HepG2 (cell line): ENCODE results near the gene CAMK2D. TPM values are rescaled to one million over a fixed set of nuclear protein-coding genes. Genes with fewer than 3 reads are reported as not detected.

Source experiments
- ATAC-seq: fragments of 200-7000 bp; cut with Tn5 transposase; 3 replicates; pipeline ENCODE4 v1.9.1; 2020; ENCODE audit warnings: mild to moderate bottlenecking, moderate library complexity
- BruUV-seq: library from RNA; stranded (reverse); fragments of 400-500 nt; replicated peaks from 2 replicates; lab custom pipeline; 2021; lab: Mats Ljungman, UMichigan
- CTCF ChIA-PET: fragments of 300-600 bp; formaldehyde crosslinking; extraction: SDS; loops from one replicate; lab custom pipeline; 2021; ENCODE audit warnings: low total read pairs, inconsistent platforms, low intra/inter-chr PET ratio; lab: Yijun Ruan, JAX
- POLR2A ChIA-PET: fragments of 350-600 bp; sonication (Branson Sonifier 250); formaldehyde crosslinking; loops from one replicate; lab custom pipeline; 2020; ENCODE audit warnings: antibody characterized with exemption, inconsistent platforms; lab: Yijun Ruan, JAX
- DNase-seq: peaks from one replicate; pipeline ENCODE4 v3.0.0-alpha.2; 2015; ENCODE audit warnings: low spot score
- FAIRE-seq: peaks from 3 replicates; lab custom pipeline; 2011; peaks lifted over from hg19 to GRCh38; lab: Jason Lieb, UNC
- H2AFZ ChIP-seq: one replicate; pipeline ENCODE4 v1.6.1; 2011; ENCODE audit warnings: low read length, inconsistent platforms
- H3K27ac ChIP-seq: fragments of 300-600 bp; 3 replicates; pipeline ENCODE4 v1.8.0; 2011; ENCODE audit warnings: mixed run types, mild to moderate bottlenecking, mixed read lengths, low read length, inconsistent platforms; ENCODE audit not compliant: insufficient read depth; ENCODE audit errors: extremely low read length
- H3K27me3 ChIP-seq, 2 experiments: fragments of 200-600 bp in 1 of 2; 2 replicates in 1 of 2; 3 replicates in 1 of 2; pipeline versions ENCODE4 v1.6.0 to v1.8.0; 2011; ENCODE audit warnings: low read length in 2 of 2, mild to moderate bottlenecking in 2 of 2, moderate library complexity in 2 of 2, inconsistent platforms in 1 of 2; ENCODE audit not compliant: insufficient read depth in 2 of 2, control insufficient read depth in 1 of 2
- H3K36me3 ChIP-seq, 2 experiments: fragments of 200-600 bp in 1 of 2; replicated peaks in 1 of 2; 2 replicates in 1 of 2; 3 replicates in 1 of 2; pipeline versions ENCODE4 v1.5.1 to v1.8.0; 2011; ENCODE audit warnings: low read length in 2 of 2, inconsistent platforms in 1 of 2; ENCODE audit not compliant: insufficient read depth in 2 of 2, control insufficient read depth in 1 of 2
- H3K4me1 ChIP-seq: 2 replicates; pipeline ENCODE4 v1.5.1; 2012; ENCODE audit warnings: low read length, inconsistent platforms; ENCODE audit not compliant: insufficient read depth
- H3K4me2 ChIP-seq: 2 replicates; pipeline ENCODE4 v1.6.0; 2011; ENCODE audit warnings: low read depth, low read length, inconsistent platforms
- H3K4me3 ChIP-seq, 3 experiments: fragments of 200-600 bp in 1 of 3; sonication (generic), shearing (Covaris generic) in 1 of 3; replicated peaks in 1 of 3; 2 replicates each; pipeline ENCODE4 v1.5.1; 2011 to 2016; ENCODE audit warnings: low read length in 3 of 3, inconsistent platforms in 2 of 3, low read depth in 2 of 3, mild to moderate bottlenecking in 2 of 3, control low read depth in 1 of 3, mixed read lengths in 1 of 3; ENCODE audit not compliant: insufficient read depth in 1 of 3
- H3K79me2 ChIP-seq: one replicate; pipeline ENCODE4 v1.6.1; 2011; ENCODE audit warnings: low read length, inconsistent platforms; ENCODE audit not compliant: insufficient read depth
- H3K9ac ChIP-seq: 2 replicates; pipeline ENCODE4 v1.6.0; 2011; ENCODE audit warnings: mild to moderate bottlenecking, low read depth, low read length, inconsistent platforms; ENCODE audit not compliant: insufficient read depth
- H3K9me3 ChIP-seq: 2 replicates; pipeline ENCODE4 v1.5.1; 2012; ENCODE audit warnings: mild to moderate bottlenecking, low read length
- H4K20me1 ChIP-seq: 2 replicates; pipeline ENCODE4 v1.6.0; 2011; ENCODE audit warnings: inconsistent platforms, mild to moderate bottlenecking, low read length, moderate library complexity; ENCODE audit not compliant: insufficient read depth
- AHR ChIP-seq: IDR thresholded peaks from 2 replicates; pipeline ENCODE4 v1.6.1; 2018; ENCODE audit warnings: missing genetic modification reagents, missing compliant biosample characterization
- CENPX ChIP-seq: sonication (generic); formaldehyde crosslinking; IDR thresholded peaks from 2 replicates; pipeline ENCODE4 v1.9.0; 2021; ENCODE audit warnings: mild to moderate bottlenecking, missing genetic modification reagents, moderate library complexity
- DMTF1 ChIP-seq: sonication (generic); formaldehyde crosslinking; IDR thresholded peaks from 2 replicates; pipeline ENCODE4 v1.4.0; 2020; ENCODE audit warnings: mild to moderate bottlenecking, missing genetic modification reagents
- MYPOP ChIP-seq: sonication (generic); formaldehyde crosslinking; IDR thresholded peaks from 2 replicates; pipeline ENCODE4 v1.8.1; 2023; ENCODE audit warnings: mild to moderate bottlenecking, moderate library complexity, missing genetic modification reagents
- NKX3-1 ChIP-seq: sonication (generic); formaldehyde crosslinking; IDR thresholded peaks from 2 replicates; pipeline ENCODE4 v1.5.0; 2020; ENCODE audit warnings: missing genetic modification reagents
- SNAPC4 ChIP-seq: sonication (generic); formaldehyde crosslinking; IDR thresholded peaks from 2 replicates; pipeline ENCODE4 v1.4.0; 2020; ENCODE audit warnings: mild to moderate bottlenecking, missing genetic modification reagents
- ZMYM2 ChIP-seq: sonication (generic); formaldehyde crosslinking; IDR thresholded peaks from 2 replicates; pipeline ENCODE4 v1.8.0; 2022; ENCODE audit warnings: mild to moderate bottlenecking, missing genetic modification reagents
- ZNF710 ChIP-seq: sonication (generic); formaldehyde crosslinking; IDR thresholded peaks from 2 replicates; pipeline ENCODE4 v1.5.0; 2020; ENCODE audit warnings: mild to moderate bottlenecking, missing genetic modification reagents, borderline replicate concordance
- ZXDC ChIP-seq: sonication (generic); formaldehyde crosslinking; IDR thresholded peaks from 2 replicates; pipeline ENCODE4 v1.5.0; 2020; ENCODE audit warnings: mild to moderate bottlenecking, missing genetic modification reagents
- in situ Hi-C: cut with HindIII; loops from 2 replicates; pipeline ENCODE4 v1.10.0; 2017; ENCODE audit warnings: low pct_unique_long_range_greater_than_20kb; ENCODE audit not compliant: extremely low pct_ligation_motif_present
- intact Hi-C: fragments of 100-400 bp; cut with micrococcal nuclease; formaldehyde crosslinking; loops from one replicate; pipeline ENCODE4 v1.10.0; 2022; ENCODE audit not compliant: unreplicated experiment
- polyA plus RNA-seq, 8 experiments: library from polyadenylated mRNA; depleted of rRNA in 3 of 8; stranded (reverse) in 7 of 8; unstranded in 1 of 8; fragments of >200 nt; fragmentation: Illumina TruSeq in 4 of 8; extraction: Trizol in 4 of 8; gene quantifications; 2 replicates each; pipeline versions ENCODE4 v1.2.1 to v1.2.3, GENCODE V29; 2011 to 2016; ENCODE audit warnings: low read depth in 4 of 8, missing spikeins in 1 of 8, mixed read lengths in 1 of 8; ENCODE audit not compliant: insufficient read depth in 1 of 8
- total RNA-seq, 5 experiments: library from RNA; depleted of rRNA; stranded (reverse); fragments of >200 nt; fragmentation: Illumina TruSeq; extraction: Trizol; gene quantifications; 2 replicates each; pipeline ENCODE4 v1.2.3, GENCODE V29; 2016; ENCODE audit warnings: low read depth in 1 of 5

Gene CAMK2D
- total and polyA plus RNA-seq, 2 of the 13 experiments (the other 11 are each of a cell fraction or from before 2014, with no cell fraction given) = 18.0 to 65.4 TPM

GRCh38 chr4:113476800-113477199 is 284.7 kb downstream of the CAMK2D start (continued):
- TF ChIP-seq SNAPC4 = no peak
- TF ChIP-seq AHR (CRISPR knock-in tag) = no peak

- Histone ChIP-seq H3K9me3 (peaks cover 13% of the 10 kb centered on the region), H3K27ac (no peak overlapping the region), H3K27me3 (no peaks in the 10 kb centered on the region), H3K4me2 (no peak overlapping the region), H3K79me2 (no peaks in the 10 kb centered on the region), H3K36me3 (no peaks in the 10 kb centered on the region; a peak in 1 of 5 replicates), H3K4me1 (peaks cover 6% of the 10 kb centered on the region), H3K9ac (no peak overlapping the region), H3K4me3 (no peak overlapping the region), H4K20me1 (no peaks in the 10 kb centered on the region), H2AFZ (no peak overlapping the region)
- BruUV-seq = no TSS peak
- POLR2A ChIA-PET = no interaction called here
- DNase-seq = no peak
- no peak for FAIRE-seq
- CTCF ChIA-PET = no interaction called here
- intact Hi-C loops (no loop called here), in situ Hi-C loops (no loop called here)
- ATAC-seq = no peak
- TF ChIP-seq MYPOP (no peak), NKX3-1 (no peak), ZNF710 (CRISPR knock-in tag) (no peak), DMTF1 (CRISPR knock-in tag) (no peak), ZMYM2 (CRISPR knock-in tag) (no peak), CENPX (CRISPR knock-in tag) (no peak), ZXDC (CRISPR knock-in tag) (no peak)
These were observed 287.5 kb downstream of the CAMK2D start for GRCh38 chr4:113474017-113474416.
